Activated B cell treated with CpG ODN at 0.5 μM for 24 hours (primary cell): ENCODE measurements around the gene PTGS1. TPM values are rescaled to one million over a fixed set of nuclear protein-coding genes. Genes with fewer than 3 reads are reported as not detected.

Experiments used
- ATAC-seq: fragments of 200-7000 bp; cut with Tn5 transposase; one replicate; pipeline ENCODE4 v1.10.0; 2021; ENCODE audit warnings: low read depth, mild to moderate bottlenecking, moderate library complexity
- CTCF ChIA-PET: fragments of 350-600 bp; sonication (Branson Sonifier 250); formaldehyde crosslinking; loops from one replicate; lab custom pipeline; 2021; ENCODE audit warnings: antibody characterized with exemption; lab: Charles Lee
- POLR2A ChIA-PET: fragments of 350-600 bp; sonication (Branson Sonifier 250); formaldehyde crosslinking; loops from one replicate; lab custom pipeline; 2021; ENCODE audit warnings: antibody characterized with exemption; lab: Charles Lee
- DNase-seq: peaks from one replicate; pipeline ENCODE4 v3.0.0; 2022
- H3K27ac Mint-ChIP-seq: one replicate; pipeline ENCODE4 v1.8.0; 2020; ENCODE audit warnings: mixed read lengths
- H3K27me3 Mint-ChIP-seq: one replicate; pipeline ENCODE4 v1.8.0; 2021; ENCODE audit warnings: mixed read lengths
- H3K36me3 Mint-ChIP-seq: one replicate; pipeline ENCODE4 v1.8.0; 2021; ENCODE audit warnings: low read depth, mixed read lengths
- H3K4me1 Mint-ChIP-seq: one replicate; pipeline ENCODE4 v1.8.0; 2021; ENCODE audit warnings: mixed read lengths
- H3K4me3 Mint-ChIP-seq: one replicate; pipeline ENCODE4 v1.8.0; 2020; ENCODE audit warnings: mild to moderate bottlenecking, mixed read lengths
- H3K9me3 Mint-ChIP-seq: one replicate; pipeline ENCODE4 v1.8.0; 2020; ENCODE audit warnings: mixed read lengths
- CTCF ChIP-seq: fragments of 200-600 bp; IDR thresholded peaks from one replicate; pipeline ENCODE4 v1.8.0; 2022; ENCODE audit warnings: antibody characterized with exemption, mild to moderate bottlenecking
- intact Hi-C: fragments of 100-400 bp; cut with micrococcal nuclease; formaldehyde crosslinking; loops from one replicate; pipeline ENCODE4 v1.15.1; 2024
- total RNA-seq: library from RNA; stranded (reverse); gene quantifications from 2 replicates; pipeline ENCODE4 v1.2.3, GENCODE V29; 2022

The PTGS1 gene
- total RNA-seq, 1 donor from 2014 or later = 9.4 TPM

GRCh38 chr9:122444041-122444733 is 73.4 kb downstream of the PTGS1 start:
- intact Hi-C loops = loop anchor here (10.0 kb wide), 1 partner anchor 61 kb away; no protein-coding TSS in a partner anchor
- H3K9me3 Mint-ChIP-seq = no peaks in the 10 kb centered on the region
- ATAC-seq = no peak

More at GRCh38 chr9:122444041-122444733, 73.4 kb downstream of the PTGS1 start:
- Mint-ChIP-seq H3K27me3 (peaks cover 36% of the 10 kb centered on the region), H3K36me3 (no peaks in the 10 kb centered on the region), H3K4me3 (no peak overlapping the region), H3K27ac (no peak overlapping the region), H3K4me1 (no peaks in the 10 kb centered on the region)
- ChIA-PET CTCF (no interaction called here), POLR2A (no interaction called here)
- DNase-seq = no peak
- no peak for TF ChIP-seq CTCF

Other genes starting within 250 kb of the PTGS1 start
- gene NDUFA8, start 211.2 kb upstream of the PTGS1 start, total RNA-seq = 21.1 and 21.2 TPM in 2 replicates
- gene MORN5, start 211.1 kb upstream of the PTGS1 start, total RNA-seq = not detected in 2 replicates
- gene LHX6, start 142.1 kb upstream of the PTGS1 start, total RNA-seq = not detected in 2 replicates
- 14.2 and 15.3 TPM in 2 replicates for gene RBM18, start 106.2 kb upstream of the PTGS1 start, total RNA-seq
- gene MRRF, start 106.1 kb upstream of the PTGS1 start, total RNA-seq = 55.2 and 60.6 TPM in 2 replicates
- gene OR1J1, start 106.9 kb downstream of the PTGS1 start, total RNA-seq = not detected in 2 replicates
- not detected in 2 replicates for gene OR1J2, start 139.8 kb downstream of the PTGS1 start, total RNA-seq
- gene OR1J4, start 148.1 kb downstream of the PTGS1 start, total RNA-seq = not detected in 2 replicates
- not detected in 2 replicates for gene OR1N1, start 156.3 kb downstream of the PTGS1 start, total RNA-seq
- gene OR1N2, start 182.1 kb downstream of the PTGS1 start, total RNA-seq = not detected in 2 replicates
- gene OR1L8, start 212.4 kb downstream of the PTGS1 start, total RNA-seq = not detected in 2 replicates
- not detected in 2 replicates for gene OR1Q1, start 243.7 kb downstream of the PTGS1 start, total RNA-seq